Activated CD4-positive, alpha-beta T cell treated with anti-CD3 and anti-CD28 coated beads, Interleukin-2, amount 50 U/mL, for 1 hour (primary cell): ENCODE results near the gene ACO2.
A peak's percentile ranks its signal among the peaks of the same experiment; 100 is the strongest.

Experiments used
- DNase-seq: peaks from one replicate; pipeline ENCODE4 v3.0.0-alpha.2; 2020

The ACO2 gene

DNA sequence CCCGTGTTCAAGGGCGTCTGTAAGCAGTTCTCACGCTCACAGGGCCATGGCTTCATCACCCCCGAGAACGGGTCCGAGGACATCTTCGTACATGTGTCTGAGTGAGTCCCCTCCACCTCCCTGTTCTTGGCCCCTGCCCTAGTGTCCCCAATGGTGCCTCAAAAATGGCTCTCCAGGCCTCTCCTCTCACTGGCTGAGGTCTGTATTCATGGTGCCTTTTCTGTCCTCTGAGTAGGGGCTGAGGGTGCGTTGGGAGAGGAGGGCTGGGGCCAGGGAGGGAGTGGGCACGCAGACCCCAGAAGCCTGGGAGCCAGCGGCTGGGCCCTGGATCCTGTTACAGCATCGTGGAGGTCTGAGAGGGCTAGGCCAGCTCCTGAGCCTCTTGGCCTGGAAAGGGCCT, 104.8 kb downstream of the ACO2 start:
- DNase-seq, result no peak

DNA sequence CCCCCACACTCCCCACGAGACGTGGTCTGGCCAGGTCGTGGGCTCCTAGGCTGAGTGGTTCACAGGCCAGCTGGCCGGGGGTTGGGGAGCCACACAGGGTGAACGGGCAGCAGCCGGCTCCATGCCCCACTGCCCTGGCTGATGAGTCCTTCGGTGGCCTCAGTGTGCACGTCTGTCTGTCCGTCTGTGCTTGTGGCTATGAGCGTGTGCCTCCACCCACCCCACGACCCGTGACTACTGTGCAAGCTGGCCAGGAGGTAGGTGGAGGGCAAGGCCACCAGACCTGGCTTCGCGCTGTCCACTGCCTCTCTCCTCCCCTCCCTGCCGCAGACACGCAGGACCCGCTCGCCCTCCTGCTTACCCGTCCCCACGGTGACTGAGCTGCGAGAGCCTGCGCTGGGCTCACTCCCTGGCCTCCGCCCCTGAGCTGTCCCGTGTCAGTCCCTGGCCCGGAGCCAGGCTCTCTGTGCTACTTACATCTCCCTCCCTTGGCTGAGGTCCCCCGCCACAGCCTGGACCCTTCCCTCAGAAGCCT, 106.0 kb downstream of the ACO2 start:
- DNase-seq, result no peak

DNA sequence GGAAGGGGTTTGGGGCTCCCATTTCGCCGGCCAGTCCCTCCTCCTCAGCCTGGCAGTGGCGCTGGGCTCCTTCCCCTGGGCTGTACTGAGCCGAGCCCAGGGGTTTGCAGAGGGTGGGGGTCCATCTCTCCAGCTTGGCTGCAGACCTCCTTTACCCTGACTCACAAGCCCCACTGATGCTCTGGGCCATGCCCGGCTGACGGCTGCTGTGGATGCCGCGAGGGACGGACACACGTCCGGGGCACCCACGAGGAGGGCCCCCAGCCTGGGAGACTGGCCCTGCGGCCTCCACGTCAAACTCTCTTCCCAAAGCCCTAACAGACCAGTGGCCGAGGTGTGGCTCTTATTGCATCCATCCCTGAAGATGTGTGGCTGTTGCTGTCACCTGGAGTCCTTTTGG, 106.6 kb downstream of the ACO2 start:
- no peak for DNase-seq

DNA sequence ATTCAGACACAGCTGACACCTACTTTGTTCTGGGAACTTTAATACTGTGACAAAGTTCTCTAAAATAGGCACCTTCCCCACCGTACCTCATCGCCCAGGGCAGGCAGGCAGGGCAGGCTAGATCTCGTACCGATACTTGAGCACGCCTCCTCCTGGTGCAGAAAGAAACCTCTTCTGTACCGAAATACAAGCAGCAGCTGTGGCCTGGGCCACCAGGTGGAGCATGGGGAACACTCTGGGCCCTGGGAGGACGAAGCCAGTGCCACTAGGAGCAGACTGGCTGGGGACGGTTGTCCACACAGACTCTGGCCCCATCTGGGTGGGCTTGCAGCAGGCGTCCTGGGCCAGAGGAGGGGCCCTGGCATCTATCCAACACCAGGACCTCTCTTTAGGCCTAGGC, 108.0 kb downstream of the ACO2 start:
- peak; percentile 14 for DNase-seq

DNA sequence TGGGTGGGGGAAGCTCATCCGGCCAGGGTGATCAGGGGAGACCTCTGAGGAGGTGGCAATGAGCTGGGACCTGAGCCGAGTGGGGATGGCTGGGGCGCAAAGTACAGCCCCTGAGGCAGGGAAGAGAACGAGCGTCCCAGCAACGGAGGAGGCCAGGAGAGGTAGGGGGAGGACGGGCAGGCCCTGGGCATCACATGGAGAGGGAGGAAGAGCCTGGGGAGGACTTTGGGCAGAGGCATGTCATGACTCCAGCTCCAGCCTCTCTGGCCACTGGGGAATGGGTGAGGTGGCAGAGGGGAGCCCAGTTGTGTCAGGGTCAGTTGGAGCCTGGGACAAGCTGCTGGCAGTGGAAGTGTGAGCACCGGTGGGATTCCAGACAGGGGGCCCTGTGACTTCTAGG, 109.2 kb downstream of the ACO2 start:
- no peak for DNase-seq
